Cardiac muscle cell (in vitro differentiated cells and primary cell): ENCODE measurements around the gene KRT35. TPM values are rescaled to one million over a fixed set of nuclear protein-coding genes. Genes with fewer than 3 reads are reported as not detected.

Experiments used
- DNase-seq, 2 donors: peaks; one replicate each; pipeline versions ENCODE4 v3.0.0 to v3.0.0-alpha.2; 2010 to 2017; ENCODE audit warnings: low read depth in 1 of 2, low spot score in 1 of 2
- H3K27ac ChIP-seq: fragments of 200-600 bp; sonication (generic); 2 replicates; pipeline ENCODE4 v1.5.1; 2016
- H3K27me3 ChIP-seq: fragments of 200-600 bp; sonication (generic); 2 replicates; pipeline ENCODE4 v1.6.0; 2016; ENCODE audit warnings: control low read depth
- H3K36me3 ChIP-seq: fragments of 200-600 bp; sonication (generic); 2 replicates; pipeline ENCODE4 v1.5.1; 2016; ENCODE audit warnings: control low read depth
- H3K4me1 ChIP-seq: fragments of 200-600 bp; sonication (generic); 2 replicates; pipeline ENCODE4 v1.8.1; 2017; ENCODE audit warnings: low read depth, mild to moderate bottlenecking, mixed run types
- H3K4me3 ChIP-seq: fragments of 200-600 bp; sonication (generic); 2 replicates; pipeline ENCODE4 v1.5.1; 2016; ENCODE audit warnings: mild to moderate bottlenecking
- H3K9me3 ChIP-seq: fragments of 200-600 bp; sonication (generic); 2 replicates; pipeline ENCODE4 v1.5.1; 2017; ENCODE audit warnings: low read depth, mild to moderate bottlenecking, control low read depth
- polyA plus RNA-seq: library from polyadenylated mRNA; unstranded; fragments of >200 nt; fragmentation: Nextera tagmentation; extraction: Ambion mirVana; gene quantifications from 2 replicates; pipeline ENCODE4 v1.2.1, GENCODE V29; 2016
- total RNA-seq: library from RNA; depleted of rRNA; stranded (reverse); fragments of >200 nt; gene quantifications from 2 replicates; pipeline ENCODE4 v1.2.3, GENCODE V29; 2016
- TF ChIP-seq, protein P1 (sequence below): IDR thresholded peaks from 2 replicates; pipeline ENCODE4 v1.5.1; 2012; ENCODE audit warnings: low read depth, mild to moderate bottlenecking, low read length

Gene KRT35
- total and polyA plus RNA-seq, 2 experiments from 2014 or later: not detected

DNA sequence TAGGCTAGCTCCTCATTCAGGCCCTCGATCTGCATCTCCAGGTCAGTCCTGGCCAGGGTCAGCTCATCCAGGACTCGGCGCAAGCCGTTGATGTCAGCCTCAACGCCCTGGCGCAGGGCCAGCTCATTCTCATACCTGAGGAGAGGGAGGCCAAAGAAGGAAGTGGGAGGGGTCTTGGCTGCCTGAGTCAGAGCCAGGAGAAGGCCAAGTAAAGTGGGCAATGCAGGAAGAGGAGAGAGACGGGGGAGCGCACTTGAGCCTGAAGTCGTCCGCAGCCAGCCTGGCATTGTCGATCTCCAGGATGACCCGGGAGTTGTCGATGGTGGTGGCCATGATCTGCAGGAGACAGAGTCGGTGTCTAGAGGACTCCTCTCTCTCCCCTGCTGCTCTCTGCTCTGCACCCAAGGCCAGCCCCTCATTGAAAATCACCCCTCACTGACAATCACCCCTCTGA, 35.9 kb upstream of the KRT35 start:
- H3K4me1 ChIP-seq: peaks cover 8% of the 10 kb centered on the region
- H3K27ac ChIP-seq: no peak overlapping the region
- H3K4me3 ChIP-seq: no peak overlapping the region
- TF ChIP-seq, protein P1, sequence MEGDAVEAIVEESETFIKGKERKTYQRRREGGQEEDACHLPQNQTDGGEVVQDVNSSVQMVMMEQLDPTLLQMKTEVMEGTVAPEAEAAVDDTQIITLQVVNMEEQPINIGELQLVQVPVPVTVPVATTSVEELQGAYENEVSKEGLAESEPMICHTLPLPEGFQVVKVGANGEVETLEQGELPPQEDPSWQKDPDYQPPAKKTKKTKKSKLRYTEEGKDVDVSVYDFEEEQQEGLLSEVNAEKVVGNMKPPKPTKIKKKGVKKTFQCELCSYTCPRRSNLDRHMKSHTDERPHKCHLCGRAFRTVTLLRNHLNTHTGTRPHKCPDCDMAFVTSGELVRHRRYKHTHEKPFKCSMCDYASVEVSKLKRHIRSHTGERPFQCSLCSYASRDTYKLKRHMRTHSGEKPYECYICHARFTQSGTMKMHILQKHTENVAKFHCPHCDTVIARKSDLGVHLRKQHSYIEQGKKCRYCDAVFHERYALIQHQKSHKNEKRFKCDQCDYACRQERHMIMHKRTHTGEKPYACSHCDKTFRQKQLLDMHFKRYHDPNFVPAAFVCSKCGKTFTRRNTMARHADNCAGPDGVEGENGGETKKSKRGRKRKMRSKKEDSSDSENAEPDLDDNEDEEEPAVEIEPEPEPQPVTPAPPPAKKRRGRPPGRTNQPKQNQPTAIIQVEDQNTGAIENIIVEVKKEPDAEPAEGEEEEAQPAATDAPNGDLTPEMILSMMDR: no peak
- DNase-seq: no peak
- no peaks in the 10 kb centered on the region for H3K36me3 ChIP-seq
- no peaks in the 10 kb centered on the region for H3K27me3 ChIP-seq
- no peaks in the 10 kb centered on the region for H3K9me3 ChIP-seq

DNA sequence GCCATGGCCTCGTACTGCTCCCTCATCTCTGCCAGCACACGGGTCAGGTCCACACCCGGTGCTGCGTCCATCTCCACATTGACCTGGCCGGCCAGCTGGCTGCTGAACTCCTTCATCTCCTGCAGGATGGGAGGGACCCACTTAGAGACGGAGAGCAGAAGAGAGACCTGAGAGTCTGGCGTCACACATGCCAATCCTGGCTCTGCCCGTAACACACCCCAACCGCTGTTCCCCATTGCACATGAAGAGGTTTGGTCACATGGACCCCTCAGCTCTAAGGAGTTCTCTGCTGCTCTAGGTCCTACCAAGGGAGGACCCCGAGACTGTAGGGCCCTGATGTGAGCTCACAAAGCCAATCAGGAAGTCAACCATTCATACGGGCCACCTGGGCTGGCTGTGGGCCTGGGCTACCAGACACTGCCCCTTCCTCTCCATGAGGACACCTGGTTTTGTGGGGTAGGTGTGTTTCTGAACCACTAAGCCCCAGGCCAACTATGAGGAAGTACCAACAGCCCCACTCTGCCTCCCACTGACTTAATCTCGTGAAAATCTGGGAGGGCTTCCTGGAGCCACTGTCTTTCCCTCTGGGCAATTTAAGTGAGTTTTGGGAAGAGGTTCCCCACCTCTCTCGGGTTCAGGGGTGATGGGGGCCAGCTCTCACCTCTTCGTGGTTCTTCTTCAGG, 35.3 kb upstream of the KRT35 start:
- no peaks in the 10 kb centered on the region for H3K27me3 ChIP-seq
- H3K36me3 ChIP-seq: no peaks in the 10 kb centered on the region
- no peak overlapping the region for H3K4me3 ChIP-seq
- H3K4me1 ChIP-seq: peaks cover 8% of the 10 kb centered on the region
- H3K9me3 ChIP-seq: no peaks in the 10 kb centered on the region
- TF ChIP-seq, protein P1: no peak
- no peak for DNase-seq
- H3K27ac ChIP-seq: no peak overlapping the region

GRCh38 chr17:41513168-41513547, 32.2 kb upstream of the KRT35 start:
- no peak overlapping the region for H3K4me3 ChIP-seq
- TF ChIP-seq, protein P1: no peak
- H3K9me3 ChIP-seq: no peaks in the 10 kb centered on the region
- H3K27ac ChIP-seq: no peak overlapping the region
- no peaks in the 10 kb centered on the region for H3K36me3 ChIP-seq
- H3K4me1 ChIP-seq: no peaks in the 10 kb centered on the region
- H3K27me3 ChIP-seq: no peaks in the 10 kb centered on the region
- DNase-seq: no peak

GRCh38 chr17:41512546-41513167, 31.7 kb upstream of the KRT35 start:
- Histone ChIP-seq H3K9me3 (no peaks in the 10 kb centered on the region), H3K27me3 (no peaks in the 10 kb centered on the region), H3K36me3 (no peaks in the 10 kb centered on the region), H3K4me3 (no peak overlapping the region), H3K4me1 (no peaks in the 10 kb centered on the region), H3K27ac (no peak overlapping the region)
- TF ChIP-seq, protein P1: no peak
- no peak for DNase-seq

- no peak overlapping the region for H3K4me3 ChIP-seq
Measured at GRCh38 chr17:41511716-41512115, 30.8 kb upstream of the KRT35 start.

More at GRCh38 chr17:41511716-41512115, 30.8 kb upstream of the KRT35 start:
- no peak overlapping the region for H3K27ac ChIP-seq
- TF ChIP-seq, protein P1: no peak
- no peaks in the 10 kb centered on the region for H3K36me3 ChIP-seq
- no peak for DNase-seq
- no peaks in the 10 kb centered on the region for H3K4me1 ChIP-seq
- no peaks in the 10 kb centered on the region for H3K27me3 ChIP-seq
- H3K9me3 ChIP-seq: no peaks in the 10 kb centered on the region
